Fibroblast of skin of back (primary cell): ENCODE data around the gene GLCCI1.

Experiments
- DNase-seq: peaks from one replicate; pipeline ENCODE4 v3.0.0-alpha.2; 2013

GLCCI1 gene

GRCh38 chr7:7964250-7964649 is 4.3 kb upstream of the GLCCI1 start:
- DNase-seq: no peak

GRCh38 chr7:7964691-7965090 is 3.9 kb upstream of the GLCCI1 start:
- DNase-seq: no peak

- no peak for DNase-seq
Measured at GRCh38 chr7:7965301-7965700, 3.3 kb upstream of the GLCCI1 start.

GRCh38 chr7:7966141-7966734 is 2.4 kb upstream of the GLCCI1 start:
- DNase-seq: no peak

GRCh38 chr7:7967886-7968543 is 581 bp upstream of the GLCCI1 start:
- no peak for DNase-seq

GRCh38 chr7:7969306-7970236 is 975 bp downstream of the GLCCI1 start:
- DNase-seq: peak; percentile 44

GRCh38 chr7:7970237-7970530 is 1.6 kb downstream of the GLCCI1 start:
- no peak for DNase-seq

GRCh38 chr7:7970531-7971307 is 2.1 kb downstream of the GLCCI1 start:
- DNase-seq: no peak

GRCh38 chr7:7971308-7972040 is 2.9 kb downstream of the GLCCI1 start:
- no peak for DNase-seq

- DNase-seq: no peak
Measured at GRCh38 chr7:7972128-7972527, 3.5 kb downstream of the GLCCI1 start.

- DNase-seq: no peak
Measured at GRCh38 chr7:7972922-7973594, 4.5 kb downstream of the GLCCI1 start.

GRCh38 chr7:7976677-7977076 is 8.1 kb downstream of the GLCCI1 start:
- DNase-seq: no peak

- peak; percentile 78 for DNase-seq
Measured at GRCh38 chr7:7977774-7978173, 9.2 kb downstream of the GLCCI1 start.

- DNase-seq: no peak
Measured at GRCh38 chr7:7978860-7979259, 10.3 kb downstream of the GLCCI1 start.

GRCh38 chr7:7979558-7979957 is 11.0 kb downstream of the GLCCI1 start:
- no peak for DNase-seq

- DNase-seq: no peak
Measured at GRCh38 chr7:7980134-7980533, 11.5 kb downstream of the GLCCI1 start.

- no peak for DNase-seq
Measured at GRCh38 chr7:7982904-7983303, 14.3 kb downstream of the GLCCI1 start.

GRCh38 chr7:7984424-7984823 is 15.8 kb downstream of the GLCCI1 start:
- no peak for DNase-seq

- no peak for DNase-seq
Measured at GRCh38 chr7:7988706-7989105, 20.1 kb downstream of the GLCCI1 start.

- no peak for DNase-seq
Measured at GRCh38 chr7:7989133-7989532, 20.5 kb downstream of the GLCCI1 start.

GRCh38 chr7:7989616-7990440 is 21.2 kb downstream of the GLCCI1 start:
- DNase-seq: no peak
